Neural cell (in vitro differentiated cells): ENCODE data around the gene LIF. TPM values are rescaled to one million over a fixed set of nuclear protein-coding genes. Genes with fewer than 3 reads are reported as not detected.

ENCODE experiments used
- H2AFZ ChIP-seq: fragments of 200-600, 300-800 bp; sonication (generic), shearing (Covaris generic); 2 replicates; pipeline ENCODE4 v1.6.0; 2014; ENCODE audit warnings: low read depth, mild to moderate bottlenecking, antibody characterized with exemption, low read length, moderate library complexity
- H3F3A ChIP-seq: fragments of 200-600 bp; shearing (Covaris generic); 2 replicates; pipeline ENCODE4 v1.6.1; 2016; ENCODE audit warnings: mild to moderate bottlenecking, moderate library complexity, mixed read lengths, antibody characterized with exemption, low read length; ENCODE audit not compliant: insufficient read depth, poor library complexity, severe bottlenecking
- H3K27ac ChIP-seq: fragments of 200-600, 300-800 bp; sonication (generic), shearing (Covaris generic); 2 replicates; pipeline ENCODE4 v1.5.1; 2014; ENCODE audit warnings: mild to moderate bottlenecking, low read length, moderate library complexity
- H3K27me3 ChIP-seq: fragments of 300-800, 200-600 bp; sonication (generic), shearing (Covaris generic); 2 replicates; pipeline ENCODE4 v1.6.0; 2014; ENCODE audit warnings: mild to moderate bottlenecking, low read depth, low read length, moderate library complexity; ENCODE audit not compliant: insufficient read depth
- H3K36me3 ChIP-seq: fragments of 300-800, 200-600 bp; sonication (generic), shearing (Covaris generic); 2 replicates; pipeline ENCODE4 v1.5.1; 2014; ENCODE audit warnings: mild to moderate bottlenecking, antibody characterized with exemption, low read length, moderate library complexity; ENCODE audit not compliant: insufficient read depth
- H3K4me2 ChIP-seq: fragments of 300-800, 200-600 bp; sonication (generic), shearing (Covaris generic); 2 replicates; pipeline ENCODE4 v1.6.0; 2014; ENCODE audit warnings: mild to moderate bottlenecking, low read length
- H3K4me3 ChIP-seq: fragments of 300-800, 200-600 bp; sonication (generic), shearing (Covaris generic); 2 replicates; pipeline ENCODE4 v1.5.1; 2014; ENCODE audit warnings: mild to moderate bottlenecking, low read length, moderate library complexity
- H3K79me2 ChIP-seq: fragments of 200-600 bp; shearing (Covaris generic); replicated peaks from 2 replicates; pipeline ENCODE4 v1.6.0; 2014; ENCODE audit warnings: mild to moderate bottlenecking, low read length, moderate library complexity; ENCODE audit not compliant: insufficient read depth
- H3K9ac ChIP-seq: fragments of 300-800, 200-600 bp; sonication (generic), shearing (Covaris generic); 2 replicates; pipeline ENCODE4 v1.6.1; 2016; ENCODE audit warnings: mild to moderate bottlenecking, low read length, mixed read lengths
- H3K9me2 ChIP-seq: fragments of 200-600 bp; shearing (Covaris generic); 2 replicates; pipeline ENCODE4 v1.6.1; 2016; ENCODE audit warnings: mild to moderate bottlenecking, low read length, mixed read lengths; ENCODE audit not compliant: insufficient read depth
- H3K9me3 ChIP-seq: fragments of 200-600, 300-800 bp; sonication (generic), shearing (Covaris generic); 2 replicates; pipeline ENCODE4 v1.6.1; 2016; ENCODE audit warnings: mild to moderate bottlenecking, mixed run types, low read length, moderate library complexity, mixed read lengths
- H4K20me1 ChIP-seq: fragments of 200-600 bp; shearing (Covaris generic); 2 replicates; pipeline ENCODE4 v1.6.1; 2016; ENCODE audit warnings: mild to moderate bottlenecking, mixed run types; ENCODE audit not compliant: insufficient read depth
- CTCF ChIP-seq: fragments of 450-650 bp; IDR thresholded peaks from 2 replicates; pipeline ENCODE4 v1.5.1; 2014; ENCODE audit warnings: antibody characterized with exemption, mild to moderate bottlenecking, moderate library complexity; ENCODE audit not compliant: poor library complexity, severe bottlenecking
- EP300 ChIP-seq: fragments of 450-650 bp; conservative IDR thresholded peaks from 2 replicates; pipeline ENCODE4 v1.6.1; 2014; ENCODE audit warnings: antibody characterized with exemption, mild to moderate bottlenecking, moderate library complexity; ENCODE audit not compliant: poor library complexity, severe bottlenecking
- EZH2 ChIP-seq: fragments of 200-600, 300-800 bp; shearing (Covaris generic), sonication (generic); IDR thresholded peaks from 2 replicates; pipeline ENCODE4 v1.6.1; 2014; ENCODE audit warnings: antibody characterized with exemption, low read length, borderline replicate concordance, mild to moderate bottlenecking; ENCODE audit not compliant: insufficient read depth, poor library complexity, severe bottlenecking
- MXI1 ChIP-seq: fragments of 450-650 bp; conservative IDR thresholded peaks from 2 replicates; pipeline ENCODE4 v1.6.1; 2014; ENCODE audit warnings: antibody characterized with exemption, mild to moderate bottlenecking; ENCODE audit not compliant: poor library complexity, severe bottlenecking
- POLR2AphosphoS5 ChIP-seq: IDR thresholded peaks from 2 replicates; pipeline ENCODE4 v1.6.1; 2012
- RAD21 ChIP-seq: fragments of 450-650 bp; conservative IDR thresholded peaks from 2 replicates; pipeline ENCODE4 v1.6.1; 2014; ENCODE audit warnings: antibody characterized with exemption, mild to moderate bottlenecking, moderate library complexity
- REST ChIP-seq: IDR thresholded peaks from 2 replicates; pipeline ENCODE4 v1.6.1; 2012; ENCODE audit warnings: borderline replicate concordance
- SMC3 ChIP-seq: fragments of 450-650 bp; conservative IDR thresholded peaks from 2 replicates; pipeline ENCODE4 v1.6.1; 2014; ENCODE audit warnings: antibody characterized with exemption, mild to moderate bottlenecking, moderate library complexity; ENCODE audit not compliant: poor library complexity
- TAF1 ChIP-seq: IDR thresholded peaks from 2 replicates; pipeline ENCODE4 v1.6.1; 2012; ENCODE audit warnings: low read depth
- polyA plus RNA-seq: library from polyadenylated mRNA; depleted of rRNA; stranded (reverse); fragments of >200 nt; gene quantifications from 2 replicates; pipeline ENCODE4 v1.2.3, GENCODE V29; 2014

LIF gene
- polyA plus RNA-seq, 1 donor from 2014 or later: 0.05 TPM

GRCh38 chr22:30262917-30263741, 16.6 kb upstream of the LIF start:
- no peak overlapping the region for H3K4me3 ChIP-seq
- H4K20me1 ChIP-seq: no peaks in the 10 kb centered on the region
- no peaks in the 10 kb centered on the region for H3K27me3 ChIP-seq
- TF ChIP-seq SMC3: peak; percentile 84
- no peak for TF ChIP-seq POLR2AphosphoS5
- TF ChIP-seq CTCF: peak; percentile 94
- TF ChIP-seq EZH2: no peak
- TF ChIP-seq RAD21: peak; percentile 71
- H3K9me2 ChIP-seq: no peaks in the 10 kb centered on the region
- H3F3A ChIP-seq: no peaks in the 10 kb centered on the region
- no peaks in the 10 kb centered on the region for H3K79me2 ChIP-seq
- no peak overlapping the region for H3K27ac ChIP-seq
- no peaks in the 10 kb centered on the region for H3K36me3 ChIP-seq
- no peak overlapping the region for H3K4me2 ChIP-seq
- H2AFZ ChIP-seq: no peak overlapping the region
- H3K9me3 ChIP-seq: no peaks in the 10 kb centered on the region
- no peak overlapping the region for H3K9ac ChIP-seq

- Histone ChIP-seq H4K20me1 (no peaks in the 10 kb centered on the region), H3K9me2 (no peaks in the 10 kb centered on the region), H3K9me3 (no peaks in the 10 kb centered on the region), H3K9ac (no peak overlapping the region), H3K27me3 (no peaks in the 10 kb centered on the region), H3K4me2 (no peak overlapping the region), H3F3A (no peaks in the 10 kb centered on the region), H3K4me3 (no peak overlapping the region), H2AFZ (no peak overlapping the region), H3K36me3 (no peaks in the 10 kb centered on the region), H3K27ac (no peak overlapping the region), H3K79me2 (no peaks in the 10 kb centered on the region)
- TF ChIP-seq CTCF (no peak), RAD21 (no peak), EZH2 (no peak), TAF1 (no peak), SMC3 (no peak), POLR2AphosphoS5 (no peak), REST (no peak), MXI1 (no peak), EP300 (no peak)
Measured at GRCh38 chr22:30262112-30262511, 15.6 kb upstream of the LIF start.
